Vagina (tissue), 2 donors: ENCODE results near the gene SPOP.
"Not testable (repeated sequence)": the region's sequence is repeated elsewhere in the genome, so short reads cannot be mapped to it uniquely, and the experiment has no call there.

Source experiments
- POLR2A ChIP-seq, 2 donors: fragments of 450-650 bp; IDR thresholded peaks; one replicate each; pipeline ENCODE4 v1.6.1; 2017; ENCODE audit warnings: antibody characterized with exemption in 2 of 2, mild to moderate bottlenecking in 2 of 2, moderate library complexity in 2 of 2
- POLR2AphosphoS5 ChIP-seq, 2 donors: sonication (generic); formaldehyde crosslinking; IDR thresholded peaks; one replicate each; pipeline ENCODE4 v1.9.0; 2017; ENCODE audit warnings: antibody characterized with exemption in 2 of 2, mild to moderate bottlenecking in 2 of 2, low read depth in 1 of 2; ENCODE audit not compliant: insufficient read depth in 1 of 2
- TF ChIP-seq, protein P1 (sequence below), 3 experiments: fragments of 450-650 bp in 2 of 3; fragments of 200-600 bp in 1 of 3; sonication (generic) in 1 of 3; IDR thresholded peaks; one replicate each; pipeline ENCODE4 v1.5.1; 2017 to 2019; ENCODE audit warnings: antibody characterized with exemption in 3 of 3, mild to moderate bottlenecking in 2 of 3, moderate library complexity in 2 of 3

DNA sequence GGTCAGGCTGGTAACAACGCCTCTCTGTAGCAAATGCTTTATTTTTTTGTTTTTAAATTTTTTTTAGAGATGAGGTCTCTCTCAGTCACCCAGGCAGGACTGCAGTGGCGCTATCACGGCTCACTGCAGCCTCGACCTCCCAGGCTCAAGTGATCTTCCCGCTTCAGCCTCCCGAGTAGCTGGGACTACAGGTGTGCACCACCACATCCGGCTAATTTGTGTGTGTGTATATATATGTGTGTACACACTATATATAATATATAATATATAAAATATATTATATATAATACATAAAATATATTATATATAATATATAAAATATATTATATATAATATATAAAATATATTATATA, 109.2 kb downstream of the SPOP start:
- TF ChIP-seq, protein P1, sequence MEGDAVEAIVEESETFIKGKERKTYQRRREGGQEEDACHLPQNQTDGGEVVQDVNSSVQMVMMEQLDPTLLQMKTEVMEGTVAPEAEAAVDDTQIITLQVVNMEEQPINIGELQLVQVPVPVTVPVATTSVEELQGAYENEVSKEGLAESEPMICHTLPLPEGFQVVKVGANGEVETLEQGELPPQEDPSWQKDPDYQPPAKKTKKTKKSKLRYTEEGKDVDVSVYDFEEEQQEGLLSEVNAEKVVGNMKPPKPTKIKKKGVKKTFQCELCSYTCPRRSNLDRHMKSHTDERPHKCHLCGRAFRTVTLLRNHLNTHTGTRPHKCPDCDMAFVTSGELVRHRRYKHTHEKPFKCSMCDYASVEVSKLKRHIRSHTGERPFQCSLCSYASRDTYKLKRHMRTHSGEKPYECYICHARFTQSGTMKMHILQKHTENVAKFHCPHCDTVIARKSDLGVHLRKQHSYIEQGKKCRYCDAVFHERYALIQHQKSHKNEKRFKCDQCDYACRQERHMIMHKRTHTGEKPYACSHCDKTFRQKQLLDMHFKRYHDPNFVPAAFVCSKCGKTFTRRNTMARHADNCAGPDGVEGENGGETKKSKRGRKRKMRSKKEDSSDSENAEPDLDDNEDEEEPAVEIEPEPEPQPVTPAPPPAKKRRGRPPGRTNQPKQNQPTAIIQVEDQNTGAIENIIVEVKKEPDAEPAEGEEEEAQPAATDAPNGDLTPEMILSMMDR (IDR thresholded peaks at IDR 0.05), result not testable (repeated sequence)
- not testable (repeated sequence) for TF ChIP-seq POLR2A (IDR thresholded peaks at IDR 0.05); POLR2AphosphoS5 (IDR thresholded peaks at IDR 0.05; ENCODE audit: insufficient read depth in 1 of 2, low read depth in 1 of 2)
